ENCODE data around the gene ERC2. TPM values are rescaled to one million over a fixed set of nuclear protein-coding genes. Genes with fewer than 3 reads are reported as not detected.

Gene ERC2
- total RNA-seq, 2 donors from 2014 or later, result 16.1 to 22.8 TPM

DNA sequence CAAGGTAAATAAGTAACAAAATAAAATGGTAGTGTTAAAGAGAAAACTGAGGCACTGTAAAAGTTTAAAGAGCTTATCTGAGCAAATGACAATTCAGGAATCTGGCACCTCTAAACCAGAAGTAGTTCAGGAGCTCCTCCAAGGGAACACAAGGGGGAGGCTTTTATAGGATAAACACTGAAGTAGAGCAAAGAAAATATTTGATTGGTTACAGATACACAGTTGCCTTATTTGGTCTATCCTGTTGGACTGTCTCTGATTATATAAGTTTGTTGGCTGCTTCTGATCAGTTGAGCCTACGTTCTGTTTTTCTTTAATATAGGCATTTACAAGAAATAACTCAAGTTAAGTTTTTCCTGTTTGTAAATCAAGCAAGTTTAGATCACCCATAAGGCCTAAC, 146.9 kb downstream of the ERC2 start:
- peak overlapping the region; percentile 2 for H3K4me3 ChIP-seq (ENCODE audit: low read length)
- H3K9me3 ChIP-seq (ENCODE audit: control insufficient read depth, low read length), result no peaks in the 10 kb centered on the region
- H3K27ac ChIP-seq (ENCODE audit: low read depth, low read length), result no peak overlapping the region
- H3K27me3 ChIP-seq (ENCODE audit: control insufficient read depth, insufficient read depth, low read length, poor library complexity, severe bottlenecking), result no peaks in the 10 kb centered on the region
- TF ChIP-seq, protein P1, sequence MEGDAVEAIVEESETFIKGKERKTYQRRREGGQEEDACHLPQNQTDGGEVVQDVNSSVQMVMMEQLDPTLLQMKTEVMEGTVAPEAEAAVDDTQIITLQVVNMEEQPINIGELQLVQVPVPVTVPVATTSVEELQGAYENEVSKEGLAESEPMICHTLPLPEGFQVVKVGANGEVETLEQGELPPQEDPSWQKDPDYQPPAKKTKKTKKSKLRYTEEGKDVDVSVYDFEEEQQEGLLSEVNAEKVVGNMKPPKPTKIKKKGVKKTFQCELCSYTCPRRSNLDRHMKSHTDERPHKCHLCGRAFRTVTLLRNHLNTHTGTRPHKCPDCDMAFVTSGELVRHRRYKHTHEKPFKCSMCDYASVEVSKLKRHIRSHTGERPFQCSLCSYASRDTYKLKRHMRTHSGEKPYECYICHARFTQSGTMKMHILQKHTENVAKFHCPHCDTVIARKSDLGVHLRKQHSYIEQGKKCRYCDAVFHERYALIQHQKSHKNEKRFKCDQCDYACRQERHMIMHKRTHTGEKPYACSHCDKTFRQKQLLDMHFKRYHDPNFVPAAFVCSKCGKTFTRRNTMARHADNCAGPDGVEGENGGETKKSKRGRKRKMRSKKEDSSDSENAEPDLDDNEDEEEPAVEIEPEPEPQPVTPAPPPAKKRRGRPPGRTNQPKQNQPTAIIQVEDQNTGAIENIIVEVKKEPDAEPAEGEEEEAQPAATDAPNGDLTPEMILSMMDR (conservative IDR thresholded peaks at IDR 0.05), result peak; percentile 31
- Mint-ChIP-seq H3K4me3 (no peak overlapping the region), H3K9me3 (no peaks in the 10 kb centered on the region), H3K36me3 (ENCODE audit: low read depth) (peaks cover 2% of the 10 kb centered on the region), H3K27me3 (ENCODE audit: insufficient read depth) (no peaks in the 10 kb centered on the region), H3K27ac (peak overlapping the region; percentile 29), H3K4me1 (peaks cover 56% of the 10 kb centered on the region)
- no peak for DNase-seq
- WGBS, 2 experiments (ENCODE audit: insufficient coverage in 1 of 2, insufficient read length in 1 of 2), result 85 to 100% methylated on average over 1 of the region's 1 CpG
- no peak overlapping the region for H3K9ac ChIP-seq (ENCODE audit: extremely low read depth, low read length, poor library complexity, severe bottlenecking)
- H3K4me1 ChIP-seq (ENCODE audit: control insufficient read depth, insufficient read depth, low read length), result peaks cover 31% of the 10 kb centered on the region
- no peaks in the 10 kb centered on the region for H3K36me3 ChIP-seq (ENCODE audit: control insufficient read depth, insufficient read depth, low read length)

DNA sequence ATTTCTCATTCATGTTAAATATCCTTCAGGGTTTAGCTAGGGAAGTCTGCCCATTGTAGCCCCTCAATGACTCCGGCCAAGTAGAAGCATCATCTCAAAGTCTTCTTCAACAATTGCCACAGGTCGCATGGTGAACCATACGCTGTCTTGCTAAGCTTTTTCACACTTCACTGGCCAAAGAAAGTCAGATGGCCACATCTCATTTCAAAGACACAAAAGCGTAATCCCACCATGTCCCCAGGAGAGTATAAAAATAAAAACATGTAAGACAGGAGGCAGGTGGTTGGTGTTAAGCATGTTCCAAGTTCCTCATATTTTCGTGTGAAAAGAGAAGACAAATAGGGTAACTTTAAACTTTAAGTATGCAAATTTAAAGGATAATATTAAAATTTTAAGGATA, 147.4 kb downstream of the ERC2 start:
- H3K36me3 ChIP-seq (ENCODE audit: control insufficient read depth, insufficient read depth, low read length), result no peaks in the 10 kb centered on the region
- Mint-ChIP-seq H3K4me3 (no peak overlapping the region), H3K27me3 (ENCODE audit: insufficient read depth) (no peaks in the 10 kb centered on the region), H3K27ac (no peak overlapping the region), H3K9me3 (no peaks in the 10 kb centered on the region), H3K4me1 (peaks cover 56% of the 10 kb centered on the region), H3K36me3 (ENCODE audit: low read depth) (peaks cover 2% of the 10 kb centered on the region)
- H3K9me3 ChIP-seq (ENCODE audit: control insufficient read depth, low read length), result no peaks in the 10 kb centered on the region
- no peaks in the 10 kb centered on the region for H3K27me3 ChIP-seq (ENCODE audit: control insufficient read depth, insufficient read depth, low read length, poor library complexity, severe bottlenecking)
- peaks cover 31% of the 10 kb centered on the region for H3K4me1 ChIP-seq (ENCODE audit: control insufficient read depth, insufficient read depth, low read length)
- H3K9ac ChIP-seq (ENCODE audit: extremely low read depth, low read length, poor library complexity, severe bottlenecking), result no peak overlapping the region
- WGBS, 2 experiments (ENCODE audit: insufficient coverage in 1 of 2, insufficient read length in 1 of 2), result 81 to 88% methylated on average over 3 to 5 of the region's 5 CpGs
- H3K4me3 ChIP-seq (ENCODE audit: low read length), result no peak overlapping the region
- DNase-seq, result no peak
- TF ChIP-seq, protein P1 (conservative IDR thresholded peaks at IDR 0.05), result no peak
- H3K27ac ChIP-seq (ENCODE audit: low read depth, low read length), result no peak overlapping the region

DNA sequence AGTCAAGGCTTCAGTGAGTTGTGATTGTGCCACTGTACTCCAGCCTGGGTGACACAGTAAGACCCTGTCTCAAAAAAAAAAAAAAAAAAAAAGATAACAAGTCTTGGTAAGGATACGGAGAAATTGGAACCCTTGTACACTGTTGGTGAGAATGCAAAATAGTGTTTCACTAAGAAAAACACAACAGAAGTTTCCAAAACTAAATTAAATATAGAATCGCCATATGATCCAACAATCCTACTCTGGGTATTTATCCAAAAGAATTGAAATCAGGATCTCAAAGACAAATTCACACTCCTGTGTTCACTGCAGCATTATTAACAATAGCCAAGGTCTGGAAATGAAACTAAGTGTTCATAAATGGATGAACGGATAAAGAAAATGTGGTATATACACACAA, 149.4 kb downstream of the ERC2 start:
- WGBS, 2 experiments (ENCODE audit: insufficient coverage in 1 of 2, insufficient read length in 1 of 2), result 100% methylated on average over 2 of the region's 3 CpGs; no CpG with 5 or more reads in 1 of the 2 experiments
- Mint-ChIP-seq H3K4me1 (peaks cover 46% of the 10 kb centered on the region), H3K9me3 (no peaks in the 10 kb centered on the region), H3K27ac (no peak overlapping the region), H3K36me3 (ENCODE audit: low read depth) (peaks cover 2% of the 10 kb centered on the region), H3K4me3 (no peak overlapping the region), H3K27me3 (ENCODE audit: insufficient read depth) (no peaks in the 10 kb centered on the region)
- Histone ChIP-seq H3K36me3 (ENCODE audit: control insufficient read depth, insufficient read depth, low read length) (no peaks in the 10 kb centered on the region), H3K27ac (ENCODE audit: low read depth, low read length) (no peak overlapping the region), H3K4me3 (ENCODE audit: low read length) (no peak overlapping the region), H3K27me3 (ENCODE audit: control insufficient read depth, insufficient read depth, low read length, poor library complexity, severe bottlenecking) (no peaks in the 10 kb centered on the region), H3K9ac (ENCODE audit: extremely low read depth, low read length, poor library complexity, severe bottlenecking) (no peak overlapping the region), H3K4me1 (ENCODE audit: control insufficient read depth, insufficient read depth, low read length) (peaks cover 25% of the 10 kb centered on the region), H3K9me3 (ENCODE audit: control insufficient read depth, low read length) (no peaks in the 10 kb centered on the region)
- DNase-seq, result no peak
- TF ChIP-seq, protein P1 (conservative IDR thresholded peaks at IDR 0.05), result no peak
